Skeletal muscle satellite cell (primary cell): ENCODE data around the gene MYH9.
A peak's percentile ranks its signal among the peaks of the same experiment; 100 is the strongest.

Experiments used
- H3K27me3 ChIP-seq: 2 replicates; pipeline ENCODE4 v1.7.0; 2013; ENCODE audit warnings: low read length; ENCODE audit not compliant: control insufficient read depth, insufficient read depth
- H3K36me3 ChIP-seq: 2 replicates; pipeline ENCODE4 v1.7.0; 2013; ENCODE audit warnings: mild to moderate bottlenecking, control low read depth, low read length; ENCODE audit not compliant: insufficient read depth
- H3K4me1 ChIP-seq: 2 replicates; pipeline ENCODE4 v1.7.0; 2013; ENCODE audit warnings: low read length; ENCODE audit not compliant: control insufficient read depth, insufficient read depth
- H3K4me2 ChIP-seq: 2 replicates; pipeline ENCODE4 v1.7.0; 2013; ENCODE audit warnings: mild to moderate bottlenecking, low read length
- H3K4me3 ChIP-seq: 2 replicates; pipeline ENCODE4 v1.7.0; 2013; ENCODE audit warnings: low read length
- H3K9ac ChIP-seq: 2 replicates; pipeline ENCODE4 v1.7.0; 2013; ENCODE audit warnings: mild to moderate bottlenecking, low read depth, low read length, moderate library complexity
- H3K9me3 ChIP-seq: replicated peaks from 2 replicates; pipeline ENCODE4 v1.7.0; 2013; ENCODE audit warnings: mild to moderate bottlenecking, control low read depth, low read length

The MYH9 gene

GRCh38 chr22:36379593-36380361 lies 8.0 kb downstream of the MYH9 start:
- H3K4me1 ChIP-seq, result peaks cover 54% of the 10 kb centered on the region
- no peaks in the 10 kb centered on the region for H3K27me3 ChIP-seq
- no peaks in the 10 kb centered on the region for H3K9me3 ChIP-seq
- peak overlapping the region; percentile 38 for H3K4me2 ChIP-seq
- H3K36me3 ChIP-seq, result peaks cover 70% of the 10 kb centered on the region
- no peak overlapping the region for H3K9ac ChIP-seq
- no peak overlapping the region for H3K4me3 ChIP-seq

GRCh38 chr22:36378869-36379217 lies 8.9 kb downstream of the MYH9 start:
- Histone ChIP-seq H3K4me2 (peak overlapping the region; percentile 27), H3K4me3 (no peak overlapping the region), H3K4me1 (peaks cover 52% of the 10 kb centered on the region), H3K36me3 (peaks cover 67% of the 10 kb centered on the region), H3K9me3 (no peaks in the 10 kb centered on the region), H3K27me3 (no peaks in the 10 kb centered on the region), H3K9ac (peak overlapping the region; percentile 45)

GRCh38 chr22:36378080-36378868 lies 9.5 kb downstream of the MYH9 start:
- peaks cover 70% of the 10 kb centered on the region for H3K36me3 ChIP-seq
- peak overlapping the region; percentile 27 for H3K4me2 ChIP-seq

DNA sequence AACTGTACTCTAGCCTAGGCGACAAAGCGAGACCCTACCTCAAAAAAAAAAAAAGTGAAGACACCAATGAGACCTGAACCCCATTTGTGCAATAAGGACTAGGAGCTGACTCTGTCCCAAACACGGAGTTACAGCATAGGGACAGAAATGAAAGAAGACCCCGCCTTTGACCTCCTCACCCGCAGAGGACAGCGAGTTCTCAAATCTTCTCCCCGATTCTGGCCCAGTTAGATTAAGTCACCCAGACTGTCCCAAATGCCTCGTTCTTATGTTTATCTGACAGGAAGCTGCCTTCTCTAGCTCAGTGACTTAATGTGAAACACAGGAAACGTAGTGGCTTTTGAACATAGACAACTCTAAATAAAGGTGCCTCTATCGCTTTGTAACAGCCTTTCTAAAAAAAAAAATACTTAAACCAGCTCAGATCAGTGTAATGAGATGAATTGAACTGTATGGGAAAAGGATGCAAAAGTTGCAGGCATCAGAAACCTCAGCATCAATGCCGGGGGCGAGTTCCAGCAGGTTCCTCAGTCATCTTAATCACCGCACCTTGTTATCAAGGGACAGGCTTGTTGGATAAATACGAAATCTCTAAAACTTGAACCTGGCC lies 10.6 kb downstream of the MYH9 start:
- no peaks in the 10 kb centered on the region for H3K9me3 ChIP-seq
- peaks cover 74% of the 10 kb centered on the region for H3K36me3 ChIP-seq
- H3K4me3 ChIP-seq, result no peak overlapping the region
- H3K27me3 ChIP-seq, result no peaks in the 10 kb centered on the region
- peaks cover 59% of the 10 kb centered on the region for H3K4me1 ChIP-seq
- H3K9ac ChIP-seq, result no peak overlapping the region
- no peak overlapping the region for H3K4me2 ChIP-seq

More at GRCh38 chr22:36378080-36378868, 9.5 kb downstream of the MYH9 start:
- H3K4me3 ChIP-seq, result no peak overlapping the region
- H3K9me3 ChIP-seq, result no peaks in the 10 kb centered on the region
- peaks cover 53% of the 10 kb centered on the region for H3K4me1 ChIP-seq
- H3K9ac ChIP-seq, result peak overlapping the region; percentile 45
- no peaks in the 10 kb centered on the region for H3K27me3 ChIP-seq

DNA sequence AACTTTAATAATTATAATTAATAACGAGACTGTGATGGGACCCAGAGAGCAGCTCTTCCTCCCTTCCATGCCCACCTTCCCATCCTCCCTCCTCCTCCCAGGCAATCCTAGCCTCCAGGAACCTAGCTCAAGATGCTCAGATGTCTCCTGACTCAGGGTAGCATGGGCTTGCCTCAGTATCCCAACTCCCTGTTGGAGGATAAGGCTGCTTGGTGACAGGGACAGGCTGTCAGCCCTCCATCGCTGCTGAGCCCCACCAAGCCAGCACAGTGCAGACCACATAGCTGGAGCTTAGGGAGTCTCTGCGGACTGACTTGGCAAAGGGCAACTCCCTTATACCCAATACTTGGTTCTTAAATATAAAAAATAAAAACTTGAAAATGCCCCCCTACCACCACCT lies 11.5 kb downstream of the MYH9 start:
- Histone ChIP-seq H3K9ac (no peak overlapping the region), H3K36me3 (peaks cover 72% of the 10 kb centered on the region), H3K4me2 (no peak overlapping the region), H3K27me3 (no peaks in the 10 kb centered on the region), H3K4me3 (no peak overlapping the region), H3K4me1 (peaks cover 64% of the 10 kb centered on the region), H3K9me3 (no peaks in the 10 kb centered on the region)

- Histone ChIP-seq H3K9ac (peak overlapping the region; percentile 34), H3K36me3 (peaks cover 66% of the 10 kb centered on the region), H3K4me3 (peak overlapping the region; percentile 3), H3K4me2 (peak overlapping the region; percentile 40), H3K9me3 (no peaks in the 10 kb centered on the region), H3K4me1 (peaks cover 73% of the 10 kb centered on the region), H3K27me3 (no peaks in the 10 kb centered on the region)
These were observed 12.4 kb downstream of the MYH9 start for GRCh38 chr22:36375071-36375980.

DNA sequence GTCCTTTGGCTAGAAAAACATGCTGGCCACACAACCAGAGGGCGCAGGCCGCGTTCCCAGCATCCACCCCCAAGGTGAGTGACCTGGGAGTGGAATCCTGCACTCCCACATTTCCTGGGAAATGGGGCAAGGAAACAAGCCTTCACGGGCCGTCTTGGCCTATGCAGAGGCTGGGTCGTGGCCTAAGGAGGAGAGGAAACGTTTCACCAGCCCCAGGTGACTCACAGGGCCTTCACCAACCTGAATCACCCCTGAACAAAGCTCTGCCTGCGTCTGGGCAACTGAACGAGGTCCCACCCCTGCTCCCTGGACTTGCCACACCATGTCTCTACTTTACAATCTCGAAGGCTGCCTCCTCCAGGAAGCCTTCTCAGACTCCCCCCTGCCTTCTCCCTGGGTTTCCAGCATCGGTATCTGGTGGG lies 13.2 kb downstream of the MYH9 start:
- Histone ChIP-seq H3K9me3 (no peaks in the 10 kb centered on the region), H3K9ac (peak overlapping the region; percentile 34), H3K4me1 (peaks cover 73% of the 10 kb centered on the region), H3K36me3 (peaks cover 63% of the 10 kb centered on the region), H3K27me3 (no peaks in the 10 kb centered on the region), H3K4me3 (peak overlapping the region; percentile 3), H3K4me2 (peak overlapping the region; percentile 40)

- peak overlapping the region; percentile 23 for H3K9ac ChIP-seq
- peak overlapping the region; percentile 10 for H3K4me2 ChIP-seq
- H3K27me3 ChIP-seq, result no peaks in the 10 kb centered on the region
- H3K4me3 ChIP-seq, result no peak overlapping the region
- no peaks in the 10 kb centered on the region for H3K9me3 ChIP-seq
- H3K4me1 ChIP-seq, result peaks cover 76% of the 10 kb centered on the region
- H3K36me3 ChIP-seq, result peaks cover 56% of the 10 kb centered on the region
These were observed 14.5 kb downstream of the MYH9 start for GRCh38 chr22:36373258-36373579.

DNA sequence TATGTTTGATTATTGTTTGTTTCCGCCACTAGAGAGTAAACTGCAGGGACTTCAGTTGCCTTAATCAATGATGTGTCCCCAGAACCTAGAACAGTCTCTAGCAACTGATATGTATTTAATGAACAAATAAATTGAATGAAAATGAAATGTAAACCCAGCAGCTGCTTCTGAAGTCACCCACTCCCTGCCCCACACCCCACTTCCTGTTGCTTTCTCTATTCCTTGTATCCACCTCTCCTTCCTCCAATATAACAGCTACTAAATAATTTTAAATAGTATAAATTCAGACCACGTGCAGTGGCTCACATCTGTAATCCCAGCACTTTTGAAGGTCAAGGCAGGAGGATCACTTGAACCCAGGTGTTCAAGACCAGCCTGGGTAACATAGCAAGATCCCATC lies 15.8 kb downstream of the MYH9 start:
- Histone ChIP-seq H3K9ac (no peak overlapping the region), H3K36me3 (peaks cover 49% of the 10 kb centered on the region), H3K4me2 (peak overlapping the region; percentile 11), H3K27me3 (no peaks in the 10 kb centered on the region), H3K4me1 (peaks cover 89% of the 10 kb centered on the region), H3K9me3 (no peaks in the 10 kb centered on the region), H3K4me3 (no peak overlapping the region)

- peak overlapping the region; percentile 50 for H3K4me3 ChIP-seq
- H3K27me3 ChIP-seq, result no peaks in the 10 kb centered on the region
- peaks cover 46% of the 10 kb centered on the region for H3K36me3 ChIP-seq
These were observed 17.6 kb downstream of the MYH9 start for GRCh38 chr22:36369922-36370791.

More at GRCh38 chr22:36369922-36370791, 17.6 kb downstream of the MYH9 start:
- Histone ChIP-seq H3K9me3 (no peaks in the 10 kb centered on the region), H3K4me1 (peaks cover 96% of the 10 kb centered on the region), H3K4me2 (peak overlapping the region; percentile 76), H3K9ac (peak overlapping the region; percentile 68)
